ENCODE measurements around the gene DUOX1.

DNA sequence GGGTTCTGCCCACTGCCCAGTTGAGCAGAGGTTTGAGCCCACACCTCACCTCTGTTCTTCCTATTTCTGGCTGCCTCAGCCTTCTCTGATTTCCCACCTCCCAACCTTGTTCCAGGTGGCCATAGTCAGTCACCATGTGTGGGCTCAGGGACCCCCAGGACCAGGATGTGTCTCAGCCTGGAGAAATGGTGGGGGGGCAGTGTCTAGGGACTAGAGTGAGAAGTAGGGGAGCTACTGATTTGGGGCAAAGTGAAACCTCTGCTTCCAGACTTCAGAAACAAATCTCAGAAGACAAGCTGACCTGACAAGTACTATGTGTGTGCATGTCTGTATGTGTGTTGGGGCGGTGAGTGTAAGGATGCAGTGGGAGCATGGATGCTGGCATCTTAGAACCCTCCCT lies 35.1 kb downstream of the DUOX1 start:
- TF ChIP-seq, protein P1, sequence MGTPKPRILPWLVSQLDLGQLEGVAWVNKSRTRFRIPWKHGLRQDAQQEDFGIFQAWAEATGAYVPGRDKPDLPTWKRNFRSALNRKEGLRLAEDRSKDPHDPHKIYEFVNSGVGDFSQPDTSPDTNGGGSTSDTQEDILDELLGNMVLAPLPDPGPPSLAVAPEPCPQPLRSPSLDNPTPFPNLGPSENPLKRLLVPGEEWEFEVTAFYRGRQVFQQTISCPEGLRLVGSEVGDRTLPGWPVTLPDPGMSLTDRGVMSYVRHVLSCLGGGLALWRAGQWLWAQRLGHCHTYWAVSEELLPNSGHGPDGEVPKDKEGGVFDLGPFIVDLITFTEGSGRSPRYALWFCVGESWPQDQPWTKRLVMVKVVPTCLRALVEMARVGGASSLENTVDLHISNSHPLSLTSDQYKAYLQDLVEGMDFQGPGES (IDR thresholded peaks at IDR 0.05; ENCODE audit: low read depth, low read length) = no peak
- TF ChIP-seq YY1 (IDR thresholded peaks at IDR 0.05; ENCODE audit: low read depth) (no peak), SMC3 (IDR thresholded peaks at IDR 0.05; ENCODE audit: low read depth, low read length) (no peak), POLR2AphosphoS5 (IDR thresholded peaks at IDR 0.05; ENCODE audit: low read depth, low read length) (no peak), EZH2phosphoT487 (IDR thresholded peaks at IDR 0.05; ENCODE audit: borderline replicate concordance, low read depth) (no peak), GABPA (IDR thresholded peaks at IDR 0.05; ENCODE audit: low read depth) (no peak), JUND (IDR thresholded peaks at IDR 0.05) (no peak), EP300 (IDR thresholded peaks at IDR 0.05; ENCODE audit: borderline replicate concordance in 1 of 2, low read depth in 1 of 2, low read length in 1 of 2) (no peak), TAF1 (IDR thresholded peaks at IDR 0.05; ENCODE audit: borderline replicate concordance, low read depth, low read length) (no peak)
- TF ChIP-seq, protein P2, sequence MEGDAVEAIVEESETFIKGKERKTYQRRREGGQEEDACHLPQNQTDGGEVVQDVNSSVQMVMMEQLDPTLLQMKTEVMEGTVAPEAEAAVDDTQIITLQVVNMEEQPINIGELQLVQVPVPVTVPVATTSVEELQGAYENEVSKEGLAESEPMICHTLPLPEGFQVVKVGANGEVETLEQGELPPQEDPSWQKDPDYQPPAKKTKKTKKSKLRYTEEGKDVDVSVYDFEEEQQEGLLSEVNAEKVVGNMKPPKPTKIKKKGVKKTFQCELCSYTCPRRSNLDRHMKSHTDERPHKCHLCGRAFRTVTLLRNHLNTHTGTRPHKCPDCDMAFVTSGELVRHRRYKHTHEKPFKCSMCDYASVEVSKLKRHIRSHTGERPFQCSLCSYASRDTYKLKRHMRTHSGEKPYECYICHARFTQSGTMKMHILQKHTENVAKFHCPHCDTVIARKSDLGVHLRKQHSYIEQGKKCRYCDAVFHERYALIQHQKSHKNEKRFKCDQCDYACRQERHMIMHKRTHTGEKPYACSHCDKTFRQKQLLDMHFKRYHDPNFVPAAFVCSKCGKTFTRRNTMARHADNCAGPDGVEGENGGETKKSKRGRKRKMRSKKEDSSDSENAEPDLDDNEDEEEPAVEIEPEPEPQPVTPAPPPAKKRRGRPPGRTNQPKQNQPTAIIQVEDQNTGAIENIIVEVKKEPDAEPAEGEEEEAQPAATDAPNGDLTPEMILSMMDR (IDR thresholded peaks at IDR 0.05) = no peak
